Measurements from ENCODE around the gene TTC29. TPM values are rescaled to one million over a fixed set of nuclear protein-coding genes. Genes with fewer than 3 reads are reported as not detected.

Gene TTC29
- total RNA-seq, 1 donor from 2014 or later: not detected

DNA sequence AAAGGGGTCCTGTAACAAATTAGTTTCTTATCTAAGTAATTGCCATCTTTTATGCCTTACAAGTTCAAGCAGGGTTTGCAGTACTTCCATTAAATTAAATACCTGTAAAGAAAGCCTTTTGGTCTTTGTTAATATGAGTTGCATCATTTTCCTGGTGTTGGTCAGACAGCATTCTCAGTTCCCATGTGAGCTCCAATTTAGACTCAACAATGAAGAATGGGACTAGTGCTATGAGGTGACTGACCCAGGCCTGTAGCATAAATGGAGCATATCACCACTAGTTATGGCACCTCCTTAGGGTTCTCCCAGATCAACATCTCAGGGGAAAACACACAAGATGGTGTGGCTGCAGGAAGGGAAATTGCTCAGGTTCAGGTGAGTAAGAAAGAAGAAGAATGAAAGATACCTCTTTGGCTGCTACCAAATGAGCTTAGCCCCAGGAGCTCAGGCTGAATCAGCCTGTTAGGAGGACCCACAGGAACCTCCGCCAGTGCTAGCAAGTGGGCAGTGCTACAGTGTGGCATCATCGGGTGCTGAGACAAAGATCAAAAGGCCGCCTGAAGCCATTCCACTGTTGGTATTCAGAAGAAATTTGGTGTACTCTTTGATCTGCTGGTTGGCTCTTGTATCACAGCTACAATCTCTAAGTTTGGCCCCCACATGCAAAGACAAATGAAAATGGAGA is 1.8 kb downstream of the TTC29 start:
- H3K27me3 Mint-ChIP-seq (ENCODE audit: insufficient read depth): peaks cover 33% of the 10 kb centered on the region
- no peaks in the 10 kb centered on the region for H3K36me3 Mint-ChIP-seq (ENCODE audit: low read depth)
- H3K27ac Mint-ChIP-seq: no peak overlapping the region
- H3K4me3 Mint-ChIP-seq: no peak overlapping the region
- no peaks in the 10 kb centered on the region for H3K9me3 Mint-ChIP-seq
- DNase-seq (ENCODE audit: low spot score): no peak
- H3K4me1 Mint-ChIP-seq (ENCODE audit: low read depth): peaks cover 22% of the 10 kb centered on the region
- intact Hi-C loops (cut with micrococcal nuclease): loop anchor here (10.0 kb wide), 1 partner anchor 419 kb away; the partner anchor contains the start of gene SLC10A7

- H3K36me3 Mint-ChIP-seq (ENCODE audit: low read depth): no peaks in the 10 kb centered on the region
- H3K9me3 Mint-ChIP-seq: no peaks in the 10 kb centered on the region
- DNase-seq (ENCODE audit: low spot score): no peak
- H3K4me3 Mint-ChIP-seq: no peak overlapping the region
- intact Hi-C loops (cut with micrococcal nuclease): no loop called here
- no peaks in the 10 kb centered on the region for H3K4me1 Mint-ChIP-seq (ENCODE audit: low read depth)
- no peak overlapping the region for H3K27ac Mint-ChIP-seq
- peaks cover 2% of the 10 kb centered on the region for H3K27me3 Mint-ChIP-seq (ENCODE audit: insufficient read depth)
Observed at GRCh38 chr4:146932116-146932515, 13.5 kb downstream of the TTC29 start.

DNA sequence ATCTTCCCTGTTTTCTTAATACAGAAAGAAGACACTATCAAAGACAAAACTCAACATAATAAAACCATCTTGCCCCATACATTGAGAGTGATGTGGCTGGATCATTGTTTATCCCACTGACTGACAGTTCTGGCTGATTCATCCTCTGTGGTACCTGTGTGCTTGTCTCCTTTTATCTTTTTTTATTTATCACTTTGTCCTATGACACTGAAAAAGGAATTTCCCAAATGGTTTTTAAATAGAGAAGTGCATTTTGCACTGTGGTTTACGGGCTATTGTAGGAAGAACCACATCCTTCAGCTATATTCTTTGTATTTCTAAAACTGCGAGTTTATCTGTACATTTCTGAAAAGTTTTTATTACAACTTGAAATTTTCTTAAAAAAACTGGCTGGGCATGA is 15.0 kb downstream of the TTC29 start:
- H3K36me3 Mint-ChIP-seq (ENCODE audit: low read depth): no peaks in the 10 kb centered on the region
- H3K27ac Mint-ChIP-seq: no peak overlapping the region
- no peaks in the 10 kb centered on the region for H3K4me1 Mint-ChIP-seq (ENCODE audit: low read depth)
- peaks cover 2% of the 10 kb centered on the region for H3K27me3 Mint-ChIP-seq (ENCODE audit: insufficient read depth)
- intact Hi-C loops (cut with micrococcal nuclease): no loop called here
- H3K4me3 Mint-ChIP-seq: no peak overlapping the region
- no peaks in the 10 kb centered on the region for H3K9me3 Mint-ChIP-seq
- DNase-seq (ENCODE audit: low spot score): no peak

DNA sequence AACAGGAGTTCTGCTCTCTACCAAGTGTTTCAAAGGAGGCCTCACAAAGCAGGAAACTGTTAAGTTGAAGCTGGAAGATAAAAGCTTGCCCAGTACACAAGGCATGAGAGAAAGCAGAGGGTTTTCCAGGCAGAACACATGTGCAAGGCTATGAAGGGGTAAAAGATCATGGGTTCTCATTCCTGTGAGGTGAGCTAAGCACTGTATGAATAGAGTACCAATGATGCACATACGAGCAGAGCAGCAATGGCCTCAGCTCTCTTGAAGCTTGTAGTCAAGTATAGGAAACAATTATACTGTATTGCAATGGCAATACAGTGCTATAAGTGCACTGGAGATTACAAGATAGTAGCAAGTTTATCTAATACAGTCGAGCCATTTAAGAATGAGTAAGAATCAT is 18.0 kb downstream of the TTC29 start:
- intact Hi-C loops (cut with micrococcal nuclease): no loop called here
- Mint-ChIP-seq H3K4me1 (ENCODE audit: low read depth) (no peaks in the 10 kb centered on the region), H3K36me3 (ENCODE audit: low read depth) (no peaks in the 10 kb centered on the region), H3K4me3 (no peak overlapping the region), H3K27me3 (ENCODE audit: insufficient read depth) (peaks cover 7% of the 10 kb centered on the region), H3K27ac (no peak overlapping the region), H3K9me3 (no peaks in the 10 kb centered on the region)
- DNase-seq (ENCODE audit: low spot score): no peak

DNA sequence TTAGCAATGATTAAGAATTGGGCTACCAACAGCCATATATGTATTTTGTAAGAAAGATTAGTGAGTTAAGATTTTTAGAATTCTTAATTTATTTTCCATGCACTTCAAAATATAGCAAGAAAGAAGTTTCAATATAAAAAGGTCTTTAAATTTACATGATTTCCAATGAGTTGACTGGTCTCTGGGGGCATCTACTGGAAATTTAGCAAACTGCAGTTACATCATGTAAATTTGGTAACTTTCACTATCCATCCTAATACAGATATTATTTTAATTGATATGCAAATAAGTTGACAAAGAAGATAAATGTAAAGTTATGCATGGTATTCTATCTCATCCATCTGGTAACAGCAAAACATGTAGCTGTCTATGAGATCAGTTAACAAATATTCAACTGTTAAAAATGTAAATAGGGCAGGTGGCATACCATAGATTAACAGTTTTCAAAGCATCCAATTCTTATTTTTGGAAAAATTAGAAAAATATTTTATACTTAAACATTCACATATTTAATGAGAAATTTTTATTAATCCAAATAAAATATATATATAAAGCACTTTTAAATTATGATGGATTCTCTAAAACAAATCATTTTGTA is 29.1 kb downstream of the TTC29 start:
- DNase-seq (ENCODE audit: low spot score): no peak
- Mint-ChIP-seq H3K27ac (no peak overlapping the region), H3K9me3 (no peaks in the 10 kb centered on the region), H3K27me3 (ENCODE audit: insufficient read depth) (peaks cover 4% of the 10 kb centered on the region), H3K36me3 (ENCODE audit: low read depth) (no peaks in the 10 kb centered on the region), H3K4me1 (ENCODE audit: low read depth) (no peaks in the 10 kb centered on the region), H3K4me3 (no peak overlapping the region)
- intact Hi-C loops (cut with micrococcal nuclease): loop anchor here (1.0 to 10.0 kb wide), 5 partner anchors 574 to 1682 kb away; no protein-coding TSS in a partner anchor

DNA sequence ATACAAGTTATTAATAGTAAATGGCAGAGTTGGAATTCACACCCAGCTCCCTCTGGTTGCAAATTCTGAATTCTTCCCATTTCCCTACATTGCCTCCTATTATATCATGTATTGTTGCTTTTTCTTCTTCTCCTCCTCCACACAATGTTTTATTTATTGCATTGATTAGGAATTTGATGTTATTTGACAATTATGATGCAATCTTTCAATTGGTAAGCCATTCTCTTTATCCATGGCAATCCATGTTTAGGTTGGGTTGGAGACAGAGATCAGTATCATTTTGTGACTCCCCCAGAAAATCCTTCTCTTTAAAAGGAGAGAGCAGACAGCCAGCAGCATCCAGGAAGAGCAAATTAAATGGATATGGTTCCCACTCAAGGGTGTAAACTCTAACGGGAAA is 30.5 kb downstream of the TTC29 start:
- Mint-ChIP-seq H3K9me3 (no peaks in the 10 kb centered on the region), H3K27me3 (ENCODE audit: insufficient read depth) (peaks cover 2% of the 10 kb centered on the region), H3K27ac (no peak overlapping the region), H3K36me3 (ENCODE audit: low read depth) (no peaks in the 10 kb centered on the region), H3K4me1 (ENCODE audit: low read depth) (no peaks in the 10 kb centered on the region), H3K4me3 (no peak overlapping the region)
- intact Hi-C loops (cut with micrococcal nuclease): loop anchor here (10.0 kb wide), 1 partner anchor 1680 kb away; no protein-coding TSS in a partner anchor
- DNase-seq (ENCODE audit: low spot score): no peak

DNA sequence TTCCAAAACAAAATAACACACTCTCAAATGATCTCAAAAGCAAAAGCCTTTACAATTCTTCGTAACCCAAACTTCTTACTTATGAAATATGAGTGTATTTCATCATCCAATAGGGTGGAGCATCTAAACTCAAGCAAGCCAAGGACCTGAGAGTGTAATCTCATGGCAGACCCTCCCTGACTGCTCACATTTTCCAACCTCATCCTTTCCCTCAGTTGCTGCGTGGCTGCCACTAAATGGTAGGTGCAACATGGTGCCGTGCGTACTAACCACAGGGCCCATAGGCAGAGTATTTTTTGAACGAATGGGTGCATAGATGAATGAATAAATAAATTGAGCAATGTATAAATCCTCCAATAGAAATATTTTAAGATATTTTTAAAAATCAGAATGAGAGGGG is 45.4 kb downstream of the TTC29 start:
- Mint-ChIP-seq H3K4me3 (no peak overlapping the region), H3K27me3 (ENCODE audit: insufficient read depth) (no peaks in the 10 kb centered on the region), H3K9me3 (no peaks in the 10 kb centered on the region), H3K36me3 (ENCODE audit: low read depth) (no peaks in the 10 kb centered on the region), H3K27ac (no peak overlapping the region), H3K4me1 (ENCODE audit: low read depth) (no peaks in the 10 kb centered on the region)
- no peak for DNase-seq (ENCODE audit: low spot score)
- intact Hi-C loops (cut with micrococcal nuclease): no loop called here

GRCh38 chr4:146890301-146890700 is 55.4 kb downstream of the TTC29 start:
- peaks cover 2% of the 10 kb centered on the region for H3K27me3 Mint-ChIP-seq (ENCODE audit: insufficient read depth)

DNA sequence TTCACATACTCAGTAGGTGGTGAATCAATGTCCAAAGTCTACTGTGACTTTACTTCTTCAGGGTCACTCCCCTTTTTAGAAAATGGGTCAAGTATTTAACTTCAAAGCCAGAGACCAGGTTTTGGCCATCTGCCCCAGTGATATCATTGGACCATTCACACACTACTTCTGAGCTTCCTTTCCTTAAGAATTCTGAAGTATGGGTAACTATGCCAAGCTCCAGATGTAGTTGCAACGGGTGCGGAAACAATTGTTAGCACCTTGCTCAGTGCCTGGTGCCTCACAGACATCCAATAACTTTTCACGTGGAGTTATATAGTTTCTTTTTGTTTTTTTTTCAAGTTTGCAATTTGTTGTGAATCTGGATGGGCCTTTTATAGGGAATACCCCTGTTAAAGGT is 62.6 kb downstream of the TTC29 start:
- intact Hi-C loops (cut with micrococcal nuclease): no loop called here
- Mint-ChIP-seq H3K27me3 (ENCODE audit: insufficient read depth) (no peaks in the 10 kb centered on the region), H3K4me1 (ENCODE audit: low read depth) (no peaks in the 10 kb centered on the region), H3K27ac (no peak overlapping the region), H3K4me3 (no peak overlapping the region), H3K9me3 (no peaks in the 10 kb centered on the region), H3K36me3 (ENCODE audit: low read depth) (no peaks in the 10 kb centered on the region)
- no peak for DNase-seq (ENCODE audit: low spot score)

More at GRCh38 chr4:146890301-146890700, 55.4 kb downstream of the TTC29 start:
- no peaks in the 10 kb centered on the region for H3K9me3 Mint-ChIP-seq
- H3K27ac Mint-ChIP-seq: no peak overlapping the region
- intact Hi-C loops (cut with micrococcal nuclease): no loop called here
- H3K36me3 Mint-ChIP-seq (ENCODE audit: low read depth): no peaks in the 10 kb centered on the region
- H3K4me3 Mint-ChIP-seq: no peak overlapping the region
- H3K4me1 Mint-ChIP-seq (ENCODE audit: low read depth): no peaks in the 10 kb centered on the region
- no peak for DNase-seq (ENCODE audit: low spot score)

DNA sequence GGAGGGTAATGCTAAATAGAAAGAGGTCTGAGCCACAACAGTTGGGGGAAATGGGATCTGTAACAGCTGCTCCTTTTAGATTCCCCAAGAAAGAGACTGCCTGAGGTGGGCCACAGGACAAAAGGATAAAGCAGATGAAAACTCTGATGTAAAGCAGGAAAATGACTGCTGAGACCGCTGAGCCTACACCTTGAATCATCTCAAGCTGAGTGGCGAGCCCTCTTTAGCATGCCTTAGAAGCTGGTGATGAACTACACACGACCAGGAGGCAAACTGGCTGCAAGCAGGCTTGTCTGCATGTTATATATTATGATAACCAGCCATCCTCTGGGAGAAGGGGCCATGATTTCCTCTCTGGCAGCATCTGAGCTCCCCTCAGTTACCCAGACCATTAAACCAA is 88.4 kb downstream of the TTC29 start:
- Mint-ChIP-seq H3K9me3 (no peaks in the 10 kb centered on the region), H3K4me3 (no peak overlapping the region), H3K4me1 (ENCODE audit: low read depth) (no peaks in the 10 kb centered on the region), H3K36me3 (ENCODE audit: low read depth) (no peaks in the 10 kb centered on the region), H3K27ac (no peak overlapping the region), H3K27me3 (ENCODE audit: insufficient read depth) (no peaks in the 10 kb centered on the region)
- intact Hi-C loops (cut with micrococcal nuclease): no loop called here
- no peak for DNase-seq (ENCODE audit: low spot score)

- Mint-ChIP-seq H3K4me1 (ENCODE audit: low read depth) (no peaks in the 10 kb centered on the region), H3K27ac (no peak overlapping the region), H3K9me3 (no peaks in the 10 kb centered on the region), H3K4me3 (no peak overlapping the region), H3K36me3 (ENCODE audit: low read depth) (no peaks in the 10 kb centered on the region), H3K27me3 (ENCODE audit: insufficient read depth) (peaks cover 3% of the 10 kb centered on the region)
- intact Hi-C loops (cut with micrococcal nuclease): no loop called here
- DNase-seq (ENCODE audit: low spot score): no peak
Observed at GRCh38 chr4:146855761-146856160, 89.9 kb downstream of the TTC29 start.

DNA sequence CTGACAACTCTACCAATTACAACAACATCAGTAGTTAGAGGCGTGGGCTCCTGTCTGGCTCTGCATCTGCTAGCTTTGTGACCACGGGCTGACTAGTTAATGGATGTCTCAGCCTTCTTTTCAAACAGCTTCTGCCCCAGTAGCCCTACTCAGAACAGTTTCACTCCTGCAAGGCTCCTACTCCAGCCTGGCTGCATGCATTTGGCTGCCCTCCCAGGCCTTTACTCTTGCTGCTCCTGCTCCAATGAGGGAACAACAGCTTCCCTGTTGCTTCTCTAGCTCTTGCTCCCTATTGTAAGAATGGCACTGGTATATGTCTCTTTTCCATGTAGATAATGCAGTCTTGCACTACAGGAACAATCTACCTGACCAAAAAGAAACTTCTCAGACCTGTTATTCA is 93.3 kb downstream of the TTC29 start:
- no peaks in the 10 kb centered on the region for H3K4me1 Mint-ChIP-seq (ENCODE audit: low read depth)
- intact Hi-C loops (cut with micrococcal nuclease): no loop called here

GRCh38 chr4:146847345-146847744 is 98.3 kb downstream of the TTC29 start:
- no peak overlapping the region for H3K27ac Mint-ChIP-seq
- H3K4me3 Mint-ChIP-seq: no peak overlapping the region
- no peaks in the 10 kb centered on the region for H3K36me3 Mint-ChIP-seq (ENCODE audit: low read depth)
- H3K27me3 Mint-ChIP-seq (ENCODE audit: insufficient read depth): peaks cover 3% of the 10 kb centered on the region
- no peak for DNase-seq (ENCODE audit: low spot score)
- intact Hi-C loops (cut with micrococcal nuclease): no loop called here
- no peaks in the 10 kb centered on the region for H3K9me3 Mint-ChIP-seq
- no peaks in the 10 kb centered on the region for H3K4me1 Mint-ChIP-seq (ENCODE audit: low read depth)

More for the DNA sequence above, 93.3 kb downstream of the TTC29 start:
- Mint-ChIP-seq H3K27me3 (ENCODE audit: insufficient read depth) (peaks cover 3% of the 10 kb centered on the region), H3K9me3 (no peaks in the 10 kb centered on the region), H3K27ac (no peak overlapping the region), H3K36me3 (ENCODE audit: low read depth) (no peaks in the 10 kb centered on the region), H3K4me3 (no peak overlapping the region)
- no peak for DNase-seq (ENCODE audit: low spot score)
